Sigmoid colon (tissue), 7 donors: ENCODE measurements around the gene BICC1. TPM values are rescaled to one million over a fixed set of nuclear protein-coding genes. Genes with fewer than 3 reads are reported as not detected.

Experiments used
- DNase-seq: peaks from one replicate; pipeline ENCODE4 v3.0.0-alpha.2; 2019
- H3K27ac ChIP-seq, 4 donors: fragments of 200-600 bp; sonication (generic); one replicate each; pipeline ENCODE4 v1.5.1; 2016 to 2019; ENCODE audit warnings: mild to moderate bottlenecking in 1 of 4
- H3K27me3 ChIP-seq, 3 donors: fragments of 200-600 bp; sonication (generic); one replicate each; pipeline ENCODE4 v1.5.1; 2019; ENCODE audit warnings: mild to moderate bottlenecking in 1 of 3
- H3K36me3 ChIP-seq, 4 donors: fragments of 200-600 bp; sonication (generic); one replicate each; pipeline ENCODE4 v1.5.1; 2016 to 2019
- H3K4me1 ChIP-seq, 4 donors: fragments of 200-600 bp; sonication (generic); one replicate each; pipeline ENCODE4 v1.5.1; 2017 to 2019
- H3K4me3 ChIP-seq, 4 donors: fragments of 200-600 bp; sonication (generic); one replicate each; pipeline ENCODE4 v1.5.1; 2017 to 2019; ENCODE audit warnings: mild to moderate bottlenecking in 2 of 4, moderate library complexity in 1 of 4
- H3K9me3 ChIP-seq, 4 donors: fragments of 200-600 bp in 3 of 4; sonication (generic) in 3 of 4; one replicate each; pipeline versions ENCODE4 v1.5.1 to v1.6.1; 2013 to 2019
- CTCF ChIP-seq, 4 experiments: fragments of 450-650 bp in 3 of 4; fragments of 200-600 bp in 1 of 4; IDR thresholded peaks; one replicate each; pipeline ENCODE4 v1.5.1; 2016 to 2019; ENCODE audit warnings: antibody characterized with exemption in 4 of 4, mild to moderate bottlenecking in 3 of 4, moderate library complexity in 2 of 4
- EP300 ChIP-seq, 4 donors: sonication (generic); formaldehyde crosslinking; IDR thresholded peaks; one replicate each; pipeline ENCODE4 v1.6.1; 2017; ENCODE audit warnings: antibody characterized with exemption in 4 of 4
- POLR2A ChIP-seq, 2 donors: fragments of 450-650 bp; IDR thresholded peaks; one replicate each; pipeline ENCODE4 v1.6.1; 2016; ENCODE audit warnings: antibody characterized with exemption in 2 of 2, mild to moderate bottlenecking in 2 of 2, moderate library complexity in 2 of 2
- POLR2AphosphoS5 ChIP-seq, 4 donors: sonication (generic); formaldehyde crosslinking; IDR thresholded peaks; one replicate each; pipeline ENCODE4 v1.6.1; 2017; ENCODE audit warnings: antibody characterized with exemption in 4 of 4
- WGBS, 2 donors: extraction: QIAGEN DNeasy Blood & Tissue Kit; methylation state at CpG; one replicate each; pipeline ENCODE4 v1.1.7; 2013; 5-methylcytosine and 5-hydroxymethylcytosine counted together
- intact Hi-C: fragments of 100-400 bp; cut with DNase I; formaldehyde crosslinking; loops from one replicate; pipeline ENCODE4 v1.15.1; 2023
- polyA plus RNA-seq, 3 donors: library from polyadenylated mRNA; stranded (reverse); fragments of 200-250 nt; gene quantifications; one replicate each; pipeline ENCODE4 v1.2.3, GENCODE V29; 2013
- total RNA-seq, 4 donors: library from RNA; depleted of rRNA; stranded (reverse); fragments of >200 nt; gene quantifications; one replicate each; pipeline ENCODE4 v1.1.0, GENCODE V29; 2016
- donor health status: healthy with polysubstance abuse.
- donor health status: Bipolar disorder and iron deficiency.
- donor health status: healthy.

BICC1 gene
- total and polyA plus RNA-seq, 7 donors, result 0.46 to 17.3 (median 7.9) TPM

- WGBS, 2 donors, result 91 to 94% methylated on average over 4 of the region's 4 CpGs
- H3K4me3 ChIP-seq, result no peak overlapping the region
These were observed 331.1 kb downstream of the BICC1 start for GRCh38 chr10:58843760-58844159.

GRCh38 chr10:58844680-58845079 is 332.0 kb downstream of the BICC1 start:
- Histone ChIP-seq H3K9me3 (no peaks in the 10 kb centered on the region), H3K4me3 (no peak overlapping the region), H3K27me3 (no peaks in the 10 kb centered on the region), H3K36me3 (no peaks in the 10 kb centered on the region), H3K4me1 (no peaks in the 10 kb centered on the region), H3K27ac (no peak overlapping the region)
- 67 to 70% methylated on average over 3 of the region's 3 CpGs for WGBS, 2 donors
- DNase-seq, result no peak
- no peak for TF ChIP-seq EP300 (IDR thresholded peaks at IDR 0.05)
- no peak for TF ChIP-seq POLR2AphosphoS5 (IDR thresholded peaks at IDR 0.05)
- intact Hi-C loops, result no loop called here

More at GRCh38 chr10:58843760-58844159, 331.1 kb downstream of the BICC1 start:
- no peak for TF ChIP-seq EP300 (IDR thresholded peaks at IDR 0.05)
- TF ChIP-seq CTCF (IDR thresholded peaks at IDR 0.05), result no peak
- TF ChIP-seq POLR2A (IDR thresholded peaks at IDR 0.05), result no peak
- TF ChIP-seq POLR2AphosphoS5 (IDR thresholded peaks at IDR 0.05), result no peak
- H3K27ac ChIP-seq, result no peak overlapping the region
- DNase-seq, result no peak
- H3K4me1 ChIP-seq, result no peaks in the 10 kb centered on the region
- no peaks in the 10 kb centered on the region for H3K36me3 ChIP-seq
- H3K9me3 ChIP-seq, result no peaks in the 10 kb centered on the region
- intact Hi-C loops, result no loop called here
- H3K27me3 ChIP-seq, result no peaks in the 10 kb centered on the region

- Histone ChIP-seq H3K4me3 (no peak overlapping the region), H3K27ac (no peak overlapping the region), H3K9me3 (no peaks in the 10 kb centered on the region), H3K27me3 (no peaks in the 10 kb centered on the region), H3K36me3 (no peaks in the 10 kb centered on the region), H3K4me1 (no peaks in the 10 kb centered on the region)
- intact Hi-C loops, result no loop called here
- 86 to 89% methylated on average over 3 of the region's 3 CpGs for WGBS, 2 donors
- TF ChIP-seq POLR2AphosphoS5 (IDR thresholded peaks at IDR 0.05), result no peak
- no peak for TF ChIP-seq EP300 (IDR thresholded peaks at IDR 0.05)
- no peak for TF ChIP-seq CTCF (IDR thresholded peaks at IDR 0.05)
- TF ChIP-seq POLR2A (IDR thresholded peaks at IDR 0.05), result no peak
- no peak for DNase-seq
These were observed 334.2 kb downstream of the BICC1 start for GRCh38 chr10:58846856-58847255.

- Histone ChIP-seq H3K9me3 (no peaks in the 10 kb centered on the region), H3K4me3 (no peak overlapping the region), H3K27me3 (no peaks in the 10 kb centered on the region), H3K4me1 (no peaks in the 10 kb centered on the region), H3K27ac (no peak overlapping the region), H3K36me3 (no peaks in the 10 kb centered on the region)
- intact Hi-C loops, result no loop called here
- 88 to 91% methylated on average over 2 of the region's 2 CpGs for WGBS, 2 donors
- TF ChIP-seq EP300 (IDR thresholded peaks at IDR 0.05) (no peak), POLR2A (IDR thresholded peaks at IDR 0.05) (no peak), POLR2AphosphoS5 (IDR thresholded peaks at IDR 0.05) (no peak), CTCF (IDR thresholded peaks at IDR 0.05) (no peak)
- no peak for DNase-seq
These were observed 338.9 kb downstream of the BICC1 start for GRCh38 chr10:58851606-58852005.

GRCh38 chr10:58853668-58854067 is 341.0 kb downstream of the BICC1 start:
- no peak overlapping the region for H3K27ac ChIP-seq
- DNase-seq, result no peak
- H3K9me3 ChIP-seq, result peaks cover 0 to 2% (median 0%) of the 10 kb centered on the region in 4 donors
- no peak overlapping the region for H3K4me3 ChIP-seq
- intact Hi-C loops, result no loop called here
- no peaks in the 10 kb centered on the region for H3K4me1 ChIP-seq
- WGBS, 2 donors, result 89 to 91% methylated on average over 2 of the region's 2 CpGs
- H3K27me3 ChIP-seq, result no peaks in the 10 kb centered on the region
- no peaks in the 10 kb centered on the region for H3K36me3 ChIP-seq
- no peak for TF ChIP-seq POLR2AphosphoS5 (IDR thresholded peaks at IDR 0.05)
- no peak for TF ChIP-seq EP300 (IDR thresholded peaks at IDR 0.05)
- TF ChIP-seq POLR2A (IDR thresholded peaks at IDR 0.05), result no peak
- no peak for TF ChIP-seq CTCF (IDR thresholded peaks at IDR 0.05)
